GM19397 (cell line): ENCODE data around the gene CFAP69.
"Not testable (repeated sequence)": the region's sequence is repeated elsewhere in the genome, so short reads cannot be mapped to it uniquely, and the experiment has no call there.

Experiments
- ATAC-seq: cut with Tn5 transposase; IDR thresholded peaks from one replicate; pipeline ENCODE4 v1.9.1; 2021; ENCODE audit warnings: mild to moderate bottlenecking, moderate library complexity; ENCODE audit not compliant: unreplicated experiment

CFAP69 gene

DNA sequence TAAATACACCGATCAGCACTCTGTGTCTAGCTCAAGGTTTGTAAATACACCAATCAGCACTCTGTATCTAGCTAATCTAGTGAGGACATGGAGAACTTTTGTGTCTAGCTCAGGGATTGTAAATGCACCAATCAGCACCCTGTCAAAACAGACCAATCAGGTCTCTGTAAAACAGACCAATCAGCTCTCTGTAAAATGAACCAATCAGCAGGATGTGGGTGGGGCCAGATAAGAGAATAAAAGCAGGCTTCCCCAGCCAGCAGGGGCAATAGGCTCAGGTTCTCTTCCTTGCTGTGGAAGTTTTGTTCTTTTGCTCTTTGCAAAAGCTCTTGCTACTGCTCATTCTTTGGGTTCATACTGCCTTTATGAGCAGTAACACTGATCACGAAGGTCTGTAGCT is 90.0 kb downstream of the CFAP69 start:
- ATAC-seq: not testable (repeated sequence)

DNA sequence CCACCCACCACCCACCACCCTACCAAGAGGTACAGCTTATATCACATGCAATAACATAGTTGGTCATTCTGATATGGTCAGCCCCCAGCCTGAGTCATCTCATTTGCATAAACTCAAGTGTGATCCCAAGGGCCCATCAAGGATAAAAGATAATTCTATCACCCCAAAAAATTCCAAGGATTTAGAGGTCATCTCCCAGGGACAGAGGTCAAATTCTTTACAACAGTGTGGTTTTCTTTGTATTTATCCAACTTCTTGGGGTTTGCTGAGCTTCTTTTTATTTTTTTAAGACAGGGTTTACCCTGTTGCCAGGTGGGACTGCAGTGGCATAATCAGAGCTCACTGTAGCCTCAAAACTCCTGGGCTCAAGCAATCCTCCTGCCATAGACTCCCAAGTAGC is 92.1 kb downstream of the CFAP69 start:
- ATAC-seq: no peak

DNA sequence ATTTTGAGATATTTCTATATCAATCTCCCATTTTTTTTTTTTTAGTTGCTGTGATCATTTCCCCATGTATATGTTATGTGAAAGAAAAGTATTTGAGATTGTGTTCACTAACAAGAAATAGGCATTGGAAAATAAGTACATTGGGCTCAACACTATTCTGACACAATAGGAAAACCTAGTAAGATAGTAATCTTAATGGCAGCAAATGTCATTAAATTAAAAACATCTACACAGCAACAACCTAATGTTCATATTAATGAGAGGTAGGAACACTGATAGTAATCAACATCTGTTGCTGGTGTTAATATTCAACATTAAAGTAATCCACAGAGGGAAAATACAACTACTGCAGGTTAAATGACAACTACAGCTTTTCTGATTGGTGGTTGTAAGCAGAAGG is 100.0 kb downstream of the CFAP69 start:
- no peak for ATAC-seq

DNA sequence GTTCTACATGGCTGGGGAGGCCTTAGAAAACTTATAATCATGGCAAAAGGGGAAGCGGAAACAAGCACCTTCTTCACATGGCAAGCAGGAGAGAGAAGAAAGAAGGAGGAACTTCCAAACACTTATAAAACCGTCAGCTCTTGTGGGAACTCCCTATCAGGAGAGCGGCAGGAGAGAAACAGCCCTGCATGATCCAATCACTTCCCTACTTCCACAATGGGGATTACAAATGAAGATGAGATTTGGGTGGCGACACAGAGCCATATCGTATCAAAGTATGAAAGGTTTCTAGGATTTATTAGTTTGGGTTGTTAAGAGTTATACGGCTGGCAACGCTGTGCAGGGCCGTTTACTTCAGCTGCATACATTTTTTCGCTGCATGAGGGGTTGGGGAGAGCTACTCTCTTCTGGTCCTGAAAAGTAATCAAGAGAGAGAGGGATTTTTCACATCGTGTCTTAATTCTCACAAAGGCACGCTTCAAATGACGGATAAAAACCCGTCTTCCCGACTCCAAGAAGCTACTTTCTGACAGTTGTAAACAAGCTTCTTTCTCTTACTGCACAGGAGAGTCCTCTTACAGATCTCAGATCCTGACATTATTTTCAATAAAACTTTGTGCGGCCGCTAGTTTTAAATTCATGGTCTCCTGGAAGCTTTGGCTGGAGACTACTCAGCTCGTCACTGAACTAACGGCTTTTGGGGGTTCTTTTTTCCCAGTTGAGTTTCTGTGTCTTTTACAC is 100.8 kb downstream of the CFAP69 start:
- ATAC-seq: peak; percentile 14

DNA sequence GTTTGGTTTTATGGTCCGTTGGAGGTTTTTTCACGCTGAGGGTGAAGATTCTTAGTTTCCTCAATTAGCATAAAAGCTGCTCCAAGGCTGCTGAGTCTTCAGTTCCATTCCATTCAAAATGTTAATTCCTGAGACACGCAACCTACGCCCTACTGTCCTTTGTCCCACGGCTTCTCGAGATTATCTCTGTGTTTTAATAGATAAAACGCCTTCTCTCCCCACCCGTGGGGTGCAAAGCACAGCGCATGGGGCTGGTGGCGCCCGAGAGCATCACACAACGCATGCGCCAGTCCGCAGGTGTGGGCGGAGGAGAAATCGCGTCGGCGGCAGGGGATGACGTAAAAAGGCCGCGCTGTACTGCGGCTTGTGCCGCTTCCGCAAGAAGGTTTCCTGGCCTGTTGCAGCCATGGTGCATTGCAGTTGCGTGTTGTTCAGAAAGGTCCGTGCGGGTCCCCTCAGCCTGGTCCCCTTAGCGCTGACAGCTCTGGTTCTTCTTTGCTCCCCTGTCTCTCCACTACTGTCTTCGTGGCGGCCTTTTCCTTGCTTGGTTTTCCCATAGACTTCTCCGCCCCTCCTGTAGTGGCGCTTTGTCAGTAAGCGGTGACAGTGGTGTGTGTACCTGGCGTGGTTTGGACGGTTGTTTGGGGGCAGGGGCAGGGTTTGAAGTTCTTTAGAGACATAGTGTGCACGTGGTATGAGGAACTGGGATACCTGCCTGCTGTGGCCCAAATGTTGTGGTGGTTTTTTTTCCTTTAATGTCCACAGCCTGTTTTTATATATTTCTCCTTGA is 101.6 kb downstream of the CFAP69 start, which contains the start of gene GTPBP10:
Gene GTPBP10, plus strand, starts transcription at position 381 of the 790 bp plus-strand sequence. Its CDS starts 26 bp downstream, at position 407.
- ATAC-seq: peak; percentile 98

DNA sequence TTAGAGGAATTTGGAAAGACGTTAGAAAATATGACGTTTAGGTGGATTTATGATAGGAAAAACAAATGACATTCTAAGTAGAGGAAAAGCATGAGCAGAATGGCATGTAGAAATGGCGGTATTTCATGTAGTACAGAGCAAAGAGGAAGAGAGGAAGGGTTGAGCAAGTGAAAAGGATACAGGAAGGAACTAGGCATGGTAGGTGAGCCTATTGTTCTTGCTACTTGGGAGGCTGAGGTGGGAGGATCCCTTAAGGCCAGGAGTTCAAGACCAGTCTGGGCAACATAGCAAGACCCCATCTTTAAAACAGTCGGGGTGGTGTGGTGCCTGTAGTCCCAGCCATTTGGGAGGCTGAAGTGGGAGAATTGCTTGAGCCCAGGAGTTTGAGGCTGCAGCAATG is 102.8 kb downstream of the CFAP69 start:
- ATAC-seq: no peak

DNA sequence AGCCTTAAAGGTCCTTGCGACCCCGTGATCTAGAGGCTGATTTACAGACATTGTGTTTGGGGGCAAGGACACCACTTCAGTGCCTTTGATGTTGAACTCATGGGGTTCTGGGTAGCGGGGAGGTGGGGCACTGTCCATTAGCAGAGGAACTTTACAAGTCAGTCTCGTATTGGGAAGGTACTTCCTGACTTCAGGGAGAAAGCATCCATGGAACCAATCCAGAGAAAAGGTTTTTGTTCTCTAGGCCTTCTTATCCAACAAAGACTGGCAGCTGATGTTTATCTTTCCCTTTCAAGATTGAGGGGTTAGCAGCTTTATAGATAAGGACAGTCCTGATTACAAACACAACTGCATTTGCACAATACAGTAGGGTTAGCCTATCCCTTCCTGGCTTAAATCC is 104.3 kb downstream of the CFAP69 start:
- no peak for ATAC-seq

DNA sequence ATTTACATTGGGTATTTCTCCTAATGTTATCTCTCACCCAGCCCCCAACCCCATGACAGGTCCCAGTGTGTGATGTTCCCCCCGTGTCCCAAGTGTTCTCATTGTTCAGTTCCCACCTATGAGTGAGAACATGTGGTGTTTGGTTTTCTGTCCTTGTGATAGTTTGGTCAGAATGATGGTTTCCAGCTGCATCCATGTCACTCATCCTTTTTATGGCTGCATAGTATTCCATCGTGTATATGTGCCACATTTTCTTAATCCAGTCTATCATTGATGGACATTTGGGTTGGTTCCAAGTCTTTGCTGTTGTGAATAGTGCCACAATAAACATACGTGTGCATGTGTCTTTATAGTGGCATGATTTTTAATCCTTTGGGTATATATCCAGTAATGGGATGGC is 105.1 kb downstream of the CFAP69 start:
- ATAC-seq: not testable (repeated sequence)

DNA sequence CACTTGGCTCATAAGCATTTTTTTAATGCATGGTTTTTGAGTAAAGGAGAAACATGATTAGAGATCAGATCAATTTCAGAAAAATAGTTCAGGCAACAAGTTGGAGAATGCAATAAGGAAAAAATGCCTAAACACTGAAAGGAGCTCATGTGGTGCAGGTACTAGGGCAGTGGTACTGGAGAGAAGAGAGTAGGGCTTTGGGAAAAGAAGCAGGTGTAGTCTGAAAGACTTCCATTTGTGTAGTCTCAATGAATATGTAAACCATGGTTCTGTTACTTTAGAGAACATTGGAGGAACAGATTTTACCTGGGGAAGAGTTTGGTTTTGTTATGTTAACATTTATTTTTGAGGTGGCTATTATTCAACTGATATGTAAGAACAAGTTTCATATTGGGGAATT is 107.0 kb downstream of the CFAP69 start:
- ATAC-seq: no peak
